ENCODE results near the gene TARP.

TARP gene

GRCh38 chr7:38273286-38273995 is at the start of gene TARP:
Gene TARP (minus strand): TSS chr7:38273636.
- DNase-seq (ENCODE audit: low read depth in 2 of 2) = no peak

- no peak for DNase-seq (ENCODE audit: low read depth in 2 of 2)
Measured at GRCh38 chr7:38323156-38323555, 49.7 kb upstream of the TARP start.

GRCh38 chr7:38322461-38322860 is 49.0 kb upstream of the TARP start:
- DNase-seq (ENCODE audit: low read depth in 2 of 2) = no peak

DNA sequence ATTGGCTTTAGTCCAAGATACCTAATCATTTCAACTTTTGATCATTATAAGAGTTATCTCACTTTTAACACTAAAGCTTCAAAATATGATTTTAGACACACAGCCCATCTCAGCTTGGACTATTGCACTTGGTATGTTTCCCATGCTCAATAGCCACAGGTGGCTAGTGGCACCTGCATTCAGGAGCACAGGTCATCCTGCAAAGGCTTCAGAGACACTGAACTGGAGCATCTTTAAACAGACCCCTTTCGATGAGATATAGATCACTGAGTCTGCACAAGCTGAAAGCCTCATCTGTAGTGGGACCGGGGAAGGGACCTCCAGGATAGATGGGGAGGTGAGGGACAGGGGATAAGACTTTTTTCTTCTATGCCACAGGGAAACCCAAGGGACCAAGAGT is 48.5 kb upstream of the TARP start:
- DNase-seq (ENCODE audit: low read depth in 2 of 2) = no peak

DNA sequence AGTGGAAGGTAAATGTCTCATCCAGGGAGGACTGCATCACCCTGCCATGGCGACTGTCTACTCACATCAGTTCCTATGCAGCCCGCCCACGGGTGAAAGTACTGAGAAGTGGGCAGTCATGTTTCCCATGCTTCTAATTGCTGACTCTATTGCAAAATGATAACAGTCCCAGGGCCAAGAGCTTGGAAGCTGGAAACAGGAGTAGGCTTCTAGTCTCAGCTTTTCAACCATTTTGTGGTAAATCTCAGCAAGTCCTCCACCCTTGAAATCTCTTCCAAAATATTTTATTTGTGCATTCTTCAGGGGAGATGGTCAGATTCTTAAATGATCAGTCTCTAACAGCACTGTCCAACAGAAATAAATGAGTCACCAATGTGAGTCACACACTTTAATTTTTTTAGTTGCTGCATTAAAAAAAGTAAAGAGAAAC is 48.1 kb upstream of the TARP start:
- no peak for DNase-seq (ENCODE audit: low read depth in 2 of 2)

DNA sequence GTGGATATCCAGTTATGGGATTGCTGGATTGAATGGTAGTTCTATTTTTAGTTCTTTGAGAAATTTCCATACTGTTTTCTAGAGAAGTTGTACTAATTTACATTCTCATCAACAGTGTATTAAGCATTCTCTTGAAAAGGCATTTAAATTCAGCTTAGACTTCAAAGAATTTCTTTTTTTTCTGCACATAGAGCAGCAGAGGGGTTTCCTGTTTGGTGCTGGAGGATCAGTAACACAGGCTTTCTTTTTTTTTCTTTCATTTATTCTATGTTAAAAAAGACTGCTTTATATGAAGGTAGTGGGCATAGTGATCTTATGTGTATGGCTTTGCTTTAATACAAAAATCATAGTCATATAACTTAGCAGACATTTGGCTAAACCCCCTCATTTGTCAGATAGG is 47.6 kb upstream of the TARP start:
- no peak for DNase-seq (ENCODE audit: low read depth in 2 of 2)

DNA sequence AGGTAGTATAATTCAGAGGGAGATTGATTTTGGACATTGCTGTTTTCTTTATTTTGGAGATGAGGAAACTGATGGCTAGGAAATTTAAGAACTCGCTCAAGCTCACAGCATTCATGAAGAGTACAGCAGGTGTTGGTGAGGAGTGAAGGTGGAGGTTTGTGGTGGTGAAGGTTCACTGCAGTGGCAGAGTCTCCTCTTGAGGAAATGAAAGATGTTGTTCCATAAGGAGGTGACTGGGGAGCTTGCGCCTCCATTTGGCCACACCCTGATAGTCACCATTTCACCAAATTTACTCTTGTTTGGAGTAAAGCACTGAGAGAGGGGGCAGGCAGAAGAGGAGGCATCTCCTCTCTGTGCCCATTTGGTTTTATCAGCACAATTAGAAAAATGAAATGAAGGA is 46.4 kb upstream of the TARP start:
- DNase-seq (ENCODE audit: low read depth in 2 of 2) = no peak

GRCh38 chr7:38318803-38319416 is 45.5 kb upstream of the TARP start:
- no peak for DNase-seq (ENCODE audit: low read depth in 2 of 2)

DNA sequence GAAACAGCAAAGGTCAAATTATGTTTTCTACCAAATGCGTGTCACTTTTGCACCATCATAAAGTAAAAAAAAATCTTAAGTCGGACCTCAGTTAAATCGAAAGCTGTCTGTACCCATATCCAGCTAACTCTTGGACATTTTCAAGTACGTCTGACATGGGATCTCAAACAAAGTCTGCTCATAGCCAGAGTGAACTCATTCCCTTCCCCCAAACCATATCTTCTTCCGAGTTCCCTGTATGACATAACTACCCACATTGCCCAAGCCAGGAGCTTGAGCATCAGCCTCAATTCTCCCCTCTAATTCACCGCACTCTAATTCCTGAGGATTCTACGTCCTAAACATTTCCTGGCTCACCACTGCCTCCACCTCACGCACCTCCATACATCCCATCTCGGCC is 44.8 kb upstream of the TARP start:
- no peak for DNase-seq (ENCODE audit: low read depth in 2 of 2)

DNA sequence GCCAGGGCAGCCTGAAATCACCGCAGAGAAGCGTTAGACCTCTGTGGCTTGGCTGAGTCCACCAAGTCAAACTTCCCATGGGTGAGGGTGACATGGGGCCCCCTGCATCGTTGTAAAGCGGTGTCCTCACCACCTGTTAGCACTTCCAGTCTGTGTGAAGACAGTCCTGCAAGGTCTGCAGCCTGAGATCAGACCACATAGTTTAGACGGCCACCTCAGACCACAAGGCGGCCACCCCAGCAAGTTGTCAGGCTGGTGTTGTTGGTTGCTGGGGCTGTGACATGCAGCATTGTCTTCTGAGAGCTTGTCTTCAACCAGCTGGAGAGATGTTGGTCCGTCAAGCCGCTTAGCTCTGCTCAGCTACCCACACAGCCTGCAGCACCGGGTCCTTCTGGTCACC is 44.1 kb upstream of the TARP start:
- no peak for DNase-seq (ENCODE audit: low read depth in 2 of 2)

DNA sequence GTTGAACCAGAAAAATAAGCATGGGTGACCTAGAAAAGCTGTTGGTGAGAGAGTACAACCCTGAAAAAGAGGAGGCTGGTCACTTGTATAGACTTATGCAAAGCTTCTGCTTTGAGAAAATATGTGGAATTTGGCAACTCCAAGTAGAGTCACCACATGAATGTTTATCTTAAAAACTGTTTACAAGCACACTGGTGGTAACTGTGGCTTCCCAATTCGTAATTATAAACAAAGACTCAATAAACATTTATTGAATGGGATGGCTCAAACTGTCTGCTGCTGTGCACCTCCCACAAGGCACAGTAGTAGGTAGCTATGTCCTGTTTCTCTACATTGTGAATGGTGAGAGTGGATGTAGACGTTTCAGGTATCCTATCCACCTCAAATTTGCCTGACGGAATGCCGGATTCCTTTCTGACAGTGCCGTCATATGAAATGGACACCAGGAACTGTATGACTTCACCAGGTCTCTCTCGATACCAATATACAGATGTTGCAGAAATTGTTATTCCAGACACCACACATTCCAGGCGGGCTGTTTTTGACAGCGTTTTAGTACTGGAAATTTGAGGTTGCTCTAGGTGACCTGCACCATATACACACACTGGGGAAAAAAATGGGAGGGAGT is 43.4 kb upstream of the TARP start:
- no peak for DNase-seq (ENCODE audit: low read depth in 2 of 2)

GRCh38 chr7:38315410-38315809 is 42.0 kb upstream of the TARP start:
- no peak for DNase-seq (ENCODE audit: low read depth in 2 of 2)

DNA sequence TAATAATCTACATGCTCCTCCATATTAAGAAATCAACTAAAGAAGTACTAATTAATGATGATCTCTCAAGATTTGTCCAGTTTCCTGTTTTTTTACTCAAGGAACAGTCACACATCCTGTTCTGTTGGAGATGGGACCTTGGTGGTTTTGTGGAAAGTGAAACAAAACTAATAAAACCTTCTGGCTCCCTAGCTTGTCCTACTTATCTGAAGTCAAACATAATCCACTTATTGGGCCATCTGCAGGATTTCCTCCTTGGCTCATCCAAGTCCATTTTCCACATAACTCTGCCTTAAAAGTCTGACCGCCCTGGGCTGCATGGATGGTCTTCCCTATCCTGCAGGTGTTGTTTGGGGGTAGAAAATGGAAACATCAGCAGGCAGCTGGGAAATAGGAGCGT is 39.4 kb upstream of the TARP start:
- DNase-seq (ENCODE audit: low read depth in 2 of 2) = no peak

DNA sequence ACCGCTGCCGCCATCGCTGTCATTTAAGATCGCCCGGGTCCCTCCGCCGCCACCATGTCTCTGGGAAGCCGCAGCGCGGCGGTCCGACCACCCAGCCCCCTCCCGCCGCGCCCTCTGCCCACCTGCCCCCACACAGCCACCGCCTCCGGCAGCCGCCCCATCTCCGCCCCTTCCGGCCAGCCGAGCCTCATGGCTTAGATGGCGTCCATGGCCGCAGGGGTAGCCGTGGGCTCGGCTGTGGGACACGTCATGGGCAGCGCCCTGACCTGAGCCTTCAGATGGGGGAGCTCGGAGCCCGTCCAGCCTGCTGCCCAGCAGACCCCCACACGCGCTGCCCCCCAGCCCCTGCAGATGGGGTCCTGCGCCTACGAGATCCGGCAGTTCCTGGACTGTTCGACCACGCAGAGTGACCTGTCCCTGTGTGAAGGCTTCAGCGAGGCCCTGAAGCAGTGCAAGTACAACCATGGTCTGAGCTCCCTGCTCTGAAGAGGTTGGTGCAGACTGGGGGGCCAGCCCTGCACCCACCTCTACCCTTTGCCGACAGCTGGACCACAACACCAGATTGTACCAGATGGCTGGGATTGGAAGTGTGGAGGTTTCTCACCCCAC is 38.0 kb upstream of the TARP start:
- no peak for DNase-seq (ENCODE audit: low read depth in 2 of 2)

DNA sequence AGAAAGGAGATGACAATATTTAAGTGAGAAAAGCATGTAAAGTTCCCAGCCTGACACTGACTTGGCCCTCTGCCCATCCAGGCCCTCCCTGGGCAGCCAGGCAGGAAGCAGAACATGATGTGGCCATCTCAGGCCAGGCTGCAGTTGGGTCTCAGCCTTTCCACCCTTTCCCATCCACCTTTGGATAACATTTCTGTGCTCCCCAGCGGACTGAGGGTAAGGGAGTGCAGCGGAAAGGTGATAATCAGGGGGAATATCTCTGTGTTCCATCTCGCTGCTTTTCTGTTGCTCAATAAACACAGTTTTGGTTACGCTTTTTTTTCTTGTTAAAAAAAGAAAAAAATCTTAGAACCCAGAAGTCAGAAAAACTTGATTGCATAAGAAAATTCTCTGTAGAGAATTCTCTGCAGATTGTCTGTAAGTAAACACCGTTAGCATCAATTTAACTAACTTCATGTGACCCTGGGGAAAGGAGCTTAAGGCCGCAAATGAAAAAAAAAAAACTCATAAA is 37.2 kb upstream of the TARP start:
- DNase-seq (ENCODE audit: low read depth in 2 of 2) = no peak

DNA sequence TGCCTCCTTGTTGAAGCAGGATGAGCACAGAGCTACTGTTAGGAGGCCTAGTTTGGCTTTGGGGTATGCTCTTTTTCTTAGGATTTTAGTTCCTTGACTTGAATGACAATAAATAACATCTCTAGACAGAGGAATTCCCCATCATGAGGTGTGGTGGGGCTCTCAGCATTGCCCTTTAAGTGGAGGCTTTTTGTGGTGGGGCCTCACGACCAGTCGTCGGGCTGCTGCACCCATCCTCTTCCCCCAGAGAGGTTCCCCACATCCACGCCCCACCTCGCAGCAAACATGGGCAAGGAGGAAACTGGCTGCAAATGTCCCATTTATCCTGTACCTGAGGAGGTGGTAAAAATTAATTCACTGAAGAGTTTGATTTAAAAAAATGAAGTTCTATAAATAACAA is 36.1 kb upstream of the TARP start:
- no peak for DNase-seq (ENCODE audit: low read depth in 2 of 2)

DNA sequence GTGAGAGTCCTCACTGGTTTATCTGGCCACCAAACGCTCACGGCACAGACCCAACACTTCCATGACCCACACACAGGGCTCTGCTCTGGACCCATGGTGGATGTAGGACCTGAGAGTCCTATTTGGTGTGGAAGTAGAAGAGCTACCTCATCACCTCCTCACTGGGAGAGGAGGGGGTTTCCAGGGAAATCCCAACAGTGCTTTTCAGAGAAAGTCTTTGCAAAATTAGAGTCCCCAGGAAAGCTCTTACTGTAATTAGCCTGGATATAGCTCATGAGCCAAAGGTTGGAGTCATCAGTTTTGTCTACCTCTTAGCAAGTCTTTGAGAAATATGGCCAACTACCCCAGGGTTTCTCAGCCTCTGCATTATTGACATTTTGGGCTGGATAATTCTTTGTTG is 34.7 kb upstream of the TARP start:
- DNase-seq (ENCODE audit: low read depth in 2 of 2) = no peak

GRCh38 chr7:38307640-38308039 is 34.2 kb upstream of the TARP start:
- no peak for DNase-seq (ENCODE audit: low read depth in 2 of 2)

DNA sequence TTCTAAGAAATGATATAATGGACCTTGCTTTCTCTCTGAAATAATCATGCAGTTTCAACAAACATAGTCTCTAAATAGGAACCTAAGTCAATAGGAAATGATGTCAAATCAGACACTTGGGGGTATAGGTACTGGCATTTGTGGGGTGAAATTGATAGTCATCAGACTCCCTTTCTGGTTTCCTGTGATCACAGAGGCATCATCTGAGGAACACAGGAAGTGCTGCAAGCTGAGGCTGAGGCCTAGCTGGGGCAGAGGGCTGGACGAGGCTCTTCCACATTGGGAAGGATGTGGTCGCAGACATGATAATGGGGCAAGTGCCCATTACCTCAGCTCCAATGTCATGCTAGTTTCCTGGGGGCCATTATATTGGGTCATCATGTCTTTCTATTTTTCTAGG is 33.5 kb upstream of the TARP start:
- DNase-seq (ENCODE audit: low read depth in 2 of 2) = no peak

DNA sequence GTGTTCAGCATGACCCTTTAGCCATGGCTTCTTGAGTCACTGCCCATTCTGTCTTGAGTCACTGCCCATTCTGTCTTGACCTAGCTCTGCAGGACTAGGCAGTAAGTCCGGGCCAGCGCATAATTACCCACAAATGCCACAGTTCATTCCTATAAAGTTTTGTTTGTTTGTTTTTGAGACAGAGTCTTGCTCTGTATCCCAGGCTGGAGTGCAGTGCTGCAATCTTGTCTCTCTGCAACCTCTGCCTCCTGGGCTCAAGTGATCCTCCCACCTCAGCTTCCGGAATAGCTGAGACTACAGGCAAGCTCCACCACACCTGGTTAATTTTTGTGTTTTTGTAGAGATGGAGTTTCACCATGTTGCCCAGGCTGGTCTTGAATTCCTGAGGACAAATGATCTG is 32.7 kb upstream of the TARP start:
- DNase-seq (ENCODE audit: low read depth in 2 of 2) = no peak

DNA sequence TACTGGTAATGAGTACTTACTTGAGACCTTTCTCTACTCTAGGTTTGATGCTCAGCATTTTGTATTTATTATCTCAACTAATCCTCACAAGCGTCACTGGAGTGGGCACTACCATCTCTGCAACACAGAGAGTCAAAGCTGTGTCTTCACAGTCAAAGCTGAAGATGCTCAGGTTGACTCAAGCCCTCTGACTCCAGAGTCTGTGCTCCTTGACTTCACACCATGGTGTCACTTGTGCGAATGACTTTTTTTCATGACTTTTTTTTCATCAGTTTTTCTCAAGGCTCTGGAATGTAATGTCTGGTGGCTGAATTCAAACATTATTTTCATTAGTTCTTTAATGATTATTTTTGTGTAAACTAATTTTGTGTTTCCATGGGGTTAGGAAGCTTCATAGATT is 30.4 kb upstream of the TARP start:
- DNase-seq (ENCODE audit: low read depth in 2 of 2) = no peak

DNA sequence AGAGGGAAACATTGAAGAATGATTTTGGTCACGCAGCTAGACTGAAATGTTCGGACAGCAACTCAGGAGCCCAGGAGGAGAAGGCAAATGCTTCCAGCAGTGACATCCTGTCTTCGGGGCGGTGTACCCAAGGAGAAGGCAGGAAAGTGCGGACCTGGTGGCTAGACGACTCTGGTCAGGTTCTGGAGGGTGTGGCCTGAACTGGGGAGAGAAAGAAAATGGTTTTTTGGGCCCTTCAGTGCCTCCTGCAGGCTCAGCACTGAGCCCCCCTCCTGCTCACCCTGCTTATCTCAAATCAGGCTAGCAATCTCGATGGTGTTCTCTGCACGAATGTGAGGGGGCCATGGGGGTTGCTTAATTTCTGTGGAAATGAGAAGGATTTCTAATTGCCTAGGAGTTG is 26.7 kb upstream of the TARP start:
- no peak for DNase-seq (ENCODE audit: low read depth in 2 of 2)
